ENCODE data around the gene MTFR2. TPM values are rescaled to one million over a fixed set of nuclear protein-coding genes. Genes with fewer than 3 reads are reported as not detected.
A peak's percentile ranks its signal among the peaks of the same experiment; 100 is the strongest.

MTFR2 gene
- total and polyA plus RNA-seq, 2 of the 13 experiments (the other 11 are each of a cell fraction or from before 2014, with no cell fraction given) = 6.7 to 10.7 TPM

- no peak for ATAC-seq
- Histone ChIP-seq H3K9ac (ENCODE audit: insufficient read depth, low read depth, low read length) (no peak overlapping the region), H3K27me3 (ENCODE audit: control insufficient read depth in 1 of 2, insufficient read depth in 2 of 2, low read length in 2 of 2) (no peaks in the 10 kb centered on the region; a peak in 2 of 5 replicates), H4K20me1 (ENCODE audit: insufficient read depth, low read length) (no peaks in the 10 kb centered on the region), H3K79me2 (ENCODE audit: insufficient read depth, low read length) (no peaks in the 10 kb centered on the region), H3K36me3 (replicated peaks in 1 of 2; ENCODE audit: control insufficient read depth in 1 of 2, insufficient read depth in 2 of 2, low read length in 2 of 2) (no peaks in the 10 kb centered on the region), H3K4me2 (ENCODE audit: low read depth, low read length) (no peak overlapping the region), H2AFZ (ENCODE audit: low read length) (no peak overlapping the region), H3K4me3 (replicated peaks in 1 of 3; ENCODE audit: insufficient read depth in 1 of 3, low read depth in 2 of 3, low read length in 3 of 3) (no peak overlapping the region), H3K27ac (ENCODE audit: extremely low read length, insufficient read depth, low read length) (no peak overlapping the region), H3K9me3 (ENCODE audit: low read length) (no peaks in the 10 kb centered on the region), H3K4me1 (ENCODE audit: insufficient read depth, low read length) (peaks cover 30% of the 10 kb centered on the region)
- POLR2A ChIA-PET = interaction anchor here (3.1 kb wide), 1 partner anchor 21 kb away, joined by 22 read pairs; the partner anchor contains the start of gene MTFR2
- TF ChIP-seq ZNF629 (CRISPR knock-in tag; conservative IDR thresholded peaks at IDR 0.05) = no peak
- 73% methylated on average over 2 of the region's 2 CpGs for whole genome bisulfite sequencing (ENCODE audit: low lambda C conversion rate)
- intact Hi-C loops (cut with micrococcal nuclease; ENCODE audit: unreplicated experiment) = loop anchor here (10.0 kb wide), 1 partner anchor 324 kb away; no protein-coding TSS in a partner anchor
- FAIRE-seq = no peak
- CTCF ChIA-PET (ENCODE audit: low intra/inter-chr PET ratio, low total read pairs) = no interaction called here
- BruUV-seq (replicated peaks) = no TSS peak
- no peak for DNase-seq (ENCODE audit: low spot score)
- in situ Hi-C loops (cut with HindIII; ENCODE audit: extremely low pct_ligation_motif_present, low pct_unique_long_range_greater_than_20kb) = loop anchor here (5.0 kb wide), 2 partner anchors 692 to 777 kb away; no protein-coding TSS in a partner anchor
Measured at GRCh38 chr6:136228814-136229213, 21.3 kb downstream of the MTFR2 start.

DNA sequence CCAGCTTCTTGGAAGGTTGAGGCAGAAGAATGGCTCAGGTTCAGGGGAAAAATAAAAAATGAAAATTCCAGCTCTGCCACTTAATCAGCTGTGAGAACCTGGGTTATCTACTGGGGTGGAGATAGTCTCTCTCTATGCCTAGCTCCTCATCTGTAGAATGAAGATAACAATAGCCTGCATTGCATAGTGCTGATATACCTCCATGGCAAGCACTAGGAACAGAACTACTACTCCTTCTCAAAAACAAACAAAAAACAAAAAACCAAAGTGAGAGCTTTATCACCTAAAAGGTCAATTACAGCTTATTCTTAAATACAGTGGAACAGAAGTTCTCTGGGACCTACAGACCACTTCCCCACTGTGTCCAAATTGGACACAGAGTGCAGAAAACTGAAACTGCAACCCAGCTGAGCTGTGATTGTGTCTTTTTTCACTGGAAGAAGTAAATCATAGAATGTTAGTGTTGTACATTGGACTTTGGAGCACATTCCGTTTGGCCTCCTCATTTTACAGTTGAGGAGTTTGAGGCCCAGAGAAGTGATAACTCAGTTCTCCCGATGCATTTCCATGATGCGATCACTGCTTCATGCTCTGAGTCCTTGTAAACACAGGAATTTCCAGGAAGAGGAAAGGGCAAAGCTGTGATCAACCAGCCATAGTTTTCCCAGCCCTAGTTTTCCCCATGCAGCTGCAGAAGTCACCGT is 23.3 kb downstream of the MTFR2 start:
- BruUV-seq (replicated peaks) = TSS peak; percentile 46
- intact Hi-C loops (cut with micrococcal nuclease; ENCODE audit: unreplicated experiment) = loop anchor here (1.0 to 10.0 kb wide), 7 partner anchors 195 to 776 kb away; no protein-coding TSS in a partner anchor
- Histone ChIP-seq H3K9ac (ENCODE audit: insufficient read depth, low read depth, low read length) (peak overlapping the region; percentile 46), H3K36me3 (replicated peaks in 1 of 2; ENCODE audit: control insufficient read depth in 1 of 2, insufficient read depth in 2 of 2, low read length in 2 of 2) (no peaks in the 10 kb centered on the region), H4K20me1 (ENCODE audit: insufficient read depth, low read length) (no peaks in the 10 kb centered on the region), H3K27ac (ENCODE audit: extremely low read length, insufficient read depth, low read length) (no peak overlapping the region), H3K4me1 (ENCODE audit: insufficient read depth, low read length) (peaks cover 30% of the 10 kb centered on the region), H3K79me2 (ENCODE audit: insufficient read depth, low read length) (no peaks in the 10 kb centered on the region), H3K4me2 (ENCODE audit: low read depth, low read length) (peak overlapping the region; percentile 85), H3K4me3 (replicated peaks in 1 of 3; ENCODE audit: insufficient read depth in 1 of 3, low read depth in 2 of 3, low read length in 3 of 3) (peak overlapping the region; percentile 53 to 60 (median 59)), H2AFZ (ENCODE audit: low read length) (peak overlapping the region; percentile 93), H3K27me3 (ENCODE audit: control insufficient read depth in 1 of 2, insufficient read depth in 2 of 2, low read length in 2 of 2) (no peaks in the 10 kb centered on the region; a peak in 2 of 5 replicates), H3K9me3 (ENCODE audit: low read length) (no peaks in the 10 kb centered on the region)
- FAIRE-seq (peak; percentile 42), ATAC-seq (peak; percentile 83), DNase-seq (ENCODE audit: low spot score) (peak; percentile 33)
- in situ Hi-C loops (cut with HindIII; ENCODE audit: extremely low pct_ligation_motif_present, low pct_unique_long_range_greater_than_20kb) = loop anchor here (5.0 kb wide), 2 partner anchors 690 to 775 kb away; no protein-coding TSS in a partner anchor
- 1% methylated on average over 4 of the region's 4 CpGs for WGBS (ENCODE audit: low lambda C conversion rate)
- ChIA-PET CTCF (ENCODE audit: low intra/inter-chr PET ratio, low total read pairs) (interaction anchor here (1.4 to 2.3 kb wide), 4 partner anchors 195 to 776 kb away, joined by 6 to 16 read pairs (median 12); no protein-coding TSS in a partner anchor), POLR2A (interaction anchor here (0.5 to 3.1 kb wide), 11 partner anchors 9 to 729 kb away, joined by 3 to 74 read pairs (median 3); partner anchors contain the start of genes BCLAF1 and MTFR2)
- TF ChIP-seq ATRX (CRISPR knock-in tag; IDR thresholded peaks at IDR 0.05; ENCODE audit: borderline replicate concordance) (no peak), ZNF549 (CRISPR knock-in tag; IDR thresholded peaks at IDR 0.05) (0 out of 2 replicates have a peak, but pooled peaks have one; percentile 33), NFYB (CRISPR knock-in tag; IDR thresholded peaks at IDR 0.05) (no peak), HNF4G (IDR thresholded peaks at IDR 0.05; ENCODE audit: borderline replicate concordance, low read depth, low read length) (no peak; the same call in 1 of the 2 replicates), HNF4G (CRISPR knock-in tag; IDR thresholded peaks at IDR 0.05; ENCODE audit: borderline replicate concordance, low read depth) (0 out of 2 replicates have a peak, but pooled peaks have one; percentile 37), AKNA (CRISPR knock-in tag; IDR thresholded peaks at IDR 0.05; ENCODE audit: borderline replicate concordance) (no peak), SMAD1 (CRISPR knock-in tag; IDR thresholded peaks at IDR 0.05; ENCODE audit: borderline replicate concordance, low read depth) (no peak), ZEB1 (IDR thresholded peaks at IDR 0.05; ENCODE audit: insufficient replicate concordance, low read depth) (no peak), IRF2 (CRISPR knock-in tag; IDR thresholded peaks at IDR 0.05) (no peak)

All from HepG2 (cell line).